K562 (cell line): ENCODE measurements around the gene CALM3. TPM values are rescaled to one million over a fixed set of nuclear protein-coding genes. Genes with fewer than 3 reads are reported as not detected.

ENCODE experiments used
- ATAC-seq: fragments of 200-7000 bp; cut with Tn5 transposase; 3 replicates; pipeline ENCODE4 v1.9.1; 2020; ENCODE audit warnings: moderate library complexity
- BruUV-seq: library from RNA; stranded (reverse); fragments of 400-500 nt; replicated peaks from 2 replicates; lab custom pipeline; 2021; lab: Mats Ljungman, UMichigan
- CTCF ChIA-PET: fragments of 300-600 bp; formaldehyde crosslinking; extraction: SDS; loops from one replicate; lab custom pipeline; 2021; ENCODE audit warnings: low intra/inter-chr PET ratio; lab: Yijun Ruan, JAX
- POLR2A ChIA-PET: fragments of 300-600, 350-650 bp; sonication (Branson Sonifier 250); formaldehyde crosslinking; extraction: SDS; loops from one replicate; lab custom pipeline; 2021; ENCODE audit warnings: antibody characterized with exemption, inconsistent platforms; lab: Yijun Ruan, JAX
- DNase-seq, 4 experiments: peaks; one replicate each; pipeline versions ENCODE4 v3.0.0 to v3.0.0-alpha.2; 2011 to 2018; ENCODE audit warnings: low spot score in 3 of 4, mixed read lengths in 3 of 4; ENCODE audit errors: extremely low read depth in 1 of 4
- FAIRE-seq: peaks from 2 replicates; lab custom pipeline; 2011; peaks lifted over from hg19 to GRCh38; lab: Jason Lieb, UNC
- H2AFZ ChIP-seq: 2 replicates; pipeline ENCODE4 v1.6.0; 2011; ENCODE audit warnings: low read depth, low read length, control low read depth, inconsistent platforms
- H3K27ac ChIP-seq: fragments of 200-600 bp; 3 replicates; pipeline ENCODE4 v1.8.0; 2011; ENCODE audit warnings: low read depth, mild to moderate bottlenecking, control low read depth, inconsistent platforms, low read length, moderate library complexity, mixed read lengths; ENCODE audit errors: extremely low read depth
- H3K27me3 ChIP-seq, 2 experiments: fragments of 300-600 bp in 1 of 2; 2 replicates in 1 of 2; 3 replicates in 1 of 2; pipeline versions ENCODE4 v1.6.0 to v1.8.0; 2011; ENCODE audit warnings: inconsistent platforms in 2 of 2, low read length in 2 of 2, mild to moderate bottlenecking in 1 of 2, mixed read lengths in 1 of 2, moderate library complexity in 1 of 2; ENCODE audit not compliant: control insufficient read depth in 2 of 2, insufficient read depth in 2 of 2
- H3K36me3 ChIP-seq: fragments of 300-600 bp; 3 replicates; pipeline ENCODE4 v1.8.0; 2011; ENCODE audit warnings: mild to moderate bottlenecking, low read length, inconsistent platforms; ENCODE audit not compliant: control insufficient read depth, insufficient read depth
- H3K4me1 ChIP-seq, 2 experiments: fragments of 200-600 bp in 1 of 2; replicated peaks in 1 of 2; 2 replicates in 1 of 2; 3 replicates in 1 of 2; pipeline versions ENCODE4 v1.5.1 to v1.8.0; 2011; ENCODE audit warnings: inconsistent platforms in 2 of 2, low read length in 2 of 2, mild to moderate bottlenecking in 1 of 2, mixed read lengths in 1 of 2, moderate library complexity in 1 of 2; ENCODE audit not compliant: control insufficient read depth in 2 of 2, insufficient read depth in 2 of 2
- H3K4me2 ChIP-seq: 2 replicates; pipeline ENCODE4 v1.6.1; 2011; ENCODE audit warnings: low read length, control low read depth, inconsistent platforms, mixed read lengths; ENCODE audit not compliant: insufficient read depth
- H3K4me3 ChIP-seq: fragments of 200-600 bp; sonication (generic), shearing (Covaris generic); 2 replicates; pipeline ENCODE4 v1.5.1; 2016; ENCODE audit warnings: control low read depth, inconsistent platforms
- H3K79me2 ChIP-seq: fragments of 200-600 bp; 3 replicates; pipeline ENCODE4 v1.8.0; 2011; ENCODE audit warnings: low read length, inconsistent platforms; ENCODE audit not compliant: control insufficient read depth, insufficient read depth
- H3K9ac ChIP-seq, 2 experiments: 2 replicates each; pipeline versions ENCODE4 v1.6.0 to v1.6.1; 2011; ENCODE audit warnings: low read depth in 2 of 2, low read length in 2 of 2, control low read depth in 1 of 2, inconsistent platforms in 1 of 2, mild to moderate bottlenecking in 1 of 2, mixed read lengths in 1 of 2; ENCODE audit not compliant: insufficient read depth in 1 of 2
- H3K9me1 ChIP-seq: one replicate; pipeline ENCODE4 v1.6.0; 2011; ENCODE audit warnings: inconsistent platforms, mild to moderate bottlenecking, low read length, moderate library complexity; ENCODE audit not compliant: control insufficient read depth, insufficient read depth
- H3K9me3 ChIP-seq: replicated peaks from 2 replicates; pipeline ENCODE4 v1.5.1; 2011; ENCODE audit warnings: low read depth, low read length, inconsistent platforms; ENCODE audit not compliant: control insufficient read depth, insufficient read depth
- H4K20me1 ChIP-seq: replicated peaks from 2 replicates; pipeline ENCODE4 v1.6.1; 2011; ENCODE audit warnings: low read length, inconsistent platforms, mixed read lengths; ENCODE audit not compliant: control insufficient read depth, insufficient read depth
- CBX3 ChIP-seq, 2 experiments: IDR thresholded peaks; 1 replicate in 1 of 2; 2 replicates in 1 of 2; pipeline ENCODE4 v1.6.1; 2012; ENCODE audit warnings: inconsistent platforms in 2 of 2, low read length in 2 of 2, borderline replicate concordance in 1 of 2, control low read depth in 1 of 2
- CREB3L1 ChIP-seq: fragments of 450-650 bp; IDR thresholded peaks from 2 replicates; pipeline ENCODE4 v1.6.1; 2014; ENCODE audit warnings: low read depth, mild to moderate bottlenecking, moderate library complexity, borderline replicate concordance
- ESRRA ChIP-seq: fragments of 450-650 bp; IDR thresholded peaks from 2 replicates; pipeline ENCODE4 v1.6.1; 2014; ENCODE audit warnings: low read depth, mild to moderate bottlenecking, moderate library complexity, borderline replicate concordance
- MAZ ChIP-seq, 2 experiments: fragments of 450-650 bp in 1 of 2; sonication (generic) in 1 of 2; formaldehyde crosslinking; IDR thresholded peaks in 1 of 2; conservative IDR thresholded peaks in 1 of 2; 2 replicates each; pipeline versions ENCODE4 v1.4.0 to v1.5.0; 2020; ENCODE audit warnings: mild to moderate bottlenecking in 1 of 2, missing genetic modification reagents in 1 of 2
- PTTG1 ChIP-seq: fragments of 450-650 bp; IDR thresholded peaks from 2 replicates; pipeline ENCODE4 v1.6.1; 2016; ENCODE audit warnings: low read depth, mild to moderate bottlenecking, missing genetic modification characterization, missing compliant biosample characterization
- RBFOX2 ChIP-seq: fragments of 200-400 bp; formaldehyde crosslinking; IDR thresholded peaks from 2 replicates; pipeline ENCODE4 v1.6.1; 2017; ENCODE audit warnings: low read depth, mild to moderate bottlenecking, low read length, moderate library complexity
- SMAD1 ChIP-seq: fragments of 150-350 bp; IDR thresholded peaks from 2 replicates; pipeline ENCODE4 v1.6.1; 2014; ENCODE audit warnings: low read length, low read depth; ENCODE audit not compliant: partially characterized antibody
- SP1 ChIP-seq: sonication (generic); formaldehyde crosslinking; IDR thresholded peaks from 2 replicates; pipeline ENCODE4 v1.8.1; 2022; ENCODE audit warnings: mild to moderate bottlenecking, missing genetic modification reagents
- ZNF507 ChIP-seq: conservative IDR thresholded peaks from 2 replicates; pipeline ENCODE4 v1.6.1; 2017; ENCODE audit warnings: missing genetic modification characterization, missing compliant biosample characterization
- WGBS: fragments of 100-300 bp; shearing (Covaris generic); methylation state at CpG from one replicate; pipeline ENCODE4 v1.1.6; 2016; ENCODE audit warnings: low coverage, mixed read lengths; ENCODE audit not compliant: insufficient coverage; ENCODE audit errors: missing lambda C conversion rate; 5-methylcytosine and 5-hydroxymethylcytosine counted together
- in situ Hi-C: fragments of 300-500 bp; cut with MboI; formaldehyde crosslinking; loops from 4 replicates; pipeline ENCODE4 v1.15.0; 2018; ENCODE audit warnings: inconsistent platforms, mixed read lengths
- intact Hi-C: fragments of 100-400 bp; cut with micrococcal nuclease; formaldehyde crosslinking; loops from 2 replicates; pipeline ENCODE4 v1.14.2; 2022
- polyA plus RNA-seq, 8 experiments: library from polyadenylated mRNA; depleted of rRNA in 4 of 8; stranded (reverse) in 5 of 8; unstranded in 3 of 8; fragments of >200 nt; fragmentation: Nextera tagmentation in 2 of 8; fragmentation: Illumina TruSeq in 1 of 8; extraction: Ambion mirVana in 2 of 8; extraction: Trizol in 1 of 8; gene quantifications; 2 replicates each; pipeline versions ENCODE4 v1.2.1 to v1.2.3, GENCODE V29; 2011 to 2014; ENCODE audit warnings: inconsistent platforms in 1 of 8, missing spikeins in 1 of 8
- total RNA-seq, 7 experiments: library from RNA; depleted of rRNA in 6 of 7; stranded (reverse); fragments of >200 nt in 6 of 7; fragmentation: Illumina TruSeq in 2 of 7; extraction: Trizol in 2 of 7; gene quantifications; 2 replicates each; pipeline versions ENCODE4 v1.2.1 to v1.2.3, GENCODE V29; 2011 to 2021; ENCODE audit warnings: low replicate concordance in 1 of 7
- TF ChIP-seq, protein P1 (sequence below), 3 experiments: IDR thresholded peaks in 2 of 3; conservative IDR thresholded peaks in 1 of 3; 2 replicates each; pipeline ENCODE4 v1.5.1; 2011 to 2012; ENCODE audit warnings: low read length in 3 of 3, mild to moderate bottlenecking in 3 of 3, control low read depth in 2 of 3, improper control_type of control experiment in 1 of 3, inconsistent platforms in 1 of 3, low read depth in 1 of 3, mixed read lengths in 1 of 3, moderate library complexity in 1 of 3; ENCODE audit not compliant: insufficient read depth in 2 of 3
- TF ChIP-seq, protein P2 (sequence below): fragments of 250-450 bp; sonication (Bioruptor Pico); IDR thresholded peaks from 2 replicates; pipeline ENCODE4 v1.5.0; 2022; ENCODE audit warnings: mild to moderate bottlenecking

CALM3 gene
- total and polyA plus RNA-seq, 9 of the 15 experiments (the other 6 are each of a cell fraction or from before 2014, with no cell fraction given), result 34.6 to 350 (median 156) TPM

GRCh38 chr19:46604781-46605355 lies 3.7 kb downstream of the CALM3 start:
- ChIA-PET CTCF (no interaction called here), POLR2A (interaction anchor here (0.7 kb wide), 1 partner anchor 618 kb away, joined by 4 read pairs; no protein-coding TSS in a partner anchor)
- H4K20me1 ChIP-seq, result peaks cover 35% of the 10 kb centered on the region
- H3K4me3 ChIP-seq, result no peak overlapping the region
- BruUV-seq, result no TSS peak
- no peaks in the 10 kb centered on the region for H3K27me3 ChIP-seq
- WGBS, result 90% methylated on average over 11 of the region's 13 CpGs
- TF ChIP-seq ZNF507 (tag) (no peak), SP1 (CRISPR knock-in tag) (no peak), CBX3 (IDR thresholded peaks at IDR 0.05; ENCODE audit: borderline replicate concordance in 1 of 2, low read length in 2 of 2) (no peak), CREB3L1 (no peak), SMAD1 (no peak), PTTG1 (tag) (no peak), ESRRA (no peak), RBFOX2 (peak; percentile 35; the same call in 1 of the 2 replicates), MAZ (CRISPR knock-in tag; conservative IDR thresholded peaks at IDR 0.05 in 1 of 2, IDR thresholded peaks at IDR 0.05 in 1 of 2) (no peak)
- TF ChIP-seq, protein P1, sequence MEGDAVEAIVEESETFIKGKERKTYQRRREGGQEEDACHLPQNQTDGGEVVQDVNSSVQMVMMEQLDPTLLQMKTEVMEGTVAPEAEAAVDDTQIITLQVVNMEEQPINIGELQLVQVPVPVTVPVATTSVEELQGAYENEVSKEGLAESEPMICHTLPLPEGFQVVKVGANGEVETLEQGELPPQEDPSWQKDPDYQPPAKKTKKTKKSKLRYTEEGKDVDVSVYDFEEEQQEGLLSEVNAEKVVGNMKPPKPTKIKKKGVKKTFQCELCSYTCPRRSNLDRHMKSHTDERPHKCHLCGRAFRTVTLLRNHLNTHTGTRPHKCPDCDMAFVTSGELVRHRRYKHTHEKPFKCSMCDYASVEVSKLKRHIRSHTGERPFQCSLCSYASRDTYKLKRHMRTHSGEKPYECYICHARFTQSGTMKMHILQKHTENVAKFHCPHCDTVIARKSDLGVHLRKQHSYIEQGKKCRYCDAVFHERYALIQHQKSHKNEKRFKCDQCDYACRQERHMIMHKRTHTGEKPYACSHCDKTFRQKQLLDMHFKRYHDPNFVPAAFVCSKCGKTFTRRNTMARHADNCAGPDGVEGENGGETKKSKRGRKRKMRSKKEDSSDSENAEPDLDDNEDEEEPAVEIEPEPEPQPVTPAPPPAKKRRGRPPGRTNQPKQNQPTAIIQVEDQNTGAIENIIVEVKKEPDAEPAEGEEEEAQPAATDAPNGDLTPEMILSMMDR (IDR thresholded peaks at IDR 0.05 in 2 of 3, conservative IDR thresholded peaks at IDR 0.05 in 1 of 3; ENCODE audit: insufficient read depth in 2 of 3, low read depth in 1 of 3, low read length in 3 of 3), result 0 out of 6 replicates have a peak, but pooled peaks of 1 of the 3 experiments have one; percentile 4
- TF ChIP-seq, protein P2, sequence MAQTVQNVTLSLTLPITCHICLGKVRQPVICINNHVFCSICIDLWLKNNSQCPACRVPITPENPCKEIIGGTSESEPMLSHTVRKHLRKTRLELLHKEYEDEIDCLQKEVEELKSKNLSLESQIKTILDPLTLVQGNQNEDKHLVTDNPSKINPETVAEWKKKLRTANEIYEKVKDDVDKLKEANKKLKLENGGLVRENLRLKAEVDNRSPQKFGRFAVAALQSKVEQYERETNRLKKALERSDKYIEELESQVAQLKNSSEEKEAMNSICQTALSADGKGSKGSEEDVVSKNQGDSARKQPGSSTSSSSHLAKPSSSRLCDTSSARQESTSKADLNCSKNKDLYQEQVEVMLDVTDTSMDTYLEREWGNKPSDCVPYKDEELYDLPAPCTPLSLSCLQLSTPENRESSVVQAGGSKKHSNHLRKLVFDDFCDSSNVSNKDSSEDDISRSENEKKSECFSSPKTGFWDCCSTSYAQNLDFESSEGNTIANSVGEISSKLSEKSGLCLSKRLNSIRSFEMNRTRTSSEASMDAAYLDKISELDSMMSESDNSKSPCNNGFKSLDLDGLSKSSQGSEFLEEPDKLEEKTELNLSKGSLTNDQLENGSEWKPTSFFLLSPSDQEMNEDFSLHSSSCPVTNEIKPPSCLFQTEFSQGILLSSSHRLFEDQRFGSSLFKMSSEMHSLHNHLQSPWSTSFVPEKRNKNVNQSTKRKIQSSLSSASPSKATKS (CRISPR knock-in tag), result no peak
- no peaks in the 10 kb centered on the region for H3K9me1 ChIP-seq
- no peak overlapping the region for H3K4me2 ChIP-seq
- FAIRE-seq (no peak), DNase-seq (peak in 2 of 4 experiments; percentile 10 to 14), ATAC-seq (no peak)
- H3K79me2 ChIP-seq, result peaks cover 49% of the 10 kb centered on the region
- intact Hi-C loops (no loop called here), in situ Hi-C loops (no loop called here)
- H2AFZ ChIP-seq, result no peak overlapping the region
- H3K9me3 ChIP-seq, result peaks cover 4% of the 10 kb centered on the region; the same call in 1 of the 2 replicates
- H3K36me3 ChIP-seq, result peaks cover 71% of the 10 kb centered on the region; the same call in 2 of the 3 replicates
- H3K9ac ChIP-seq, result peak overlapping the region in 1 of 2 experiments; percentile 75; a peak in 1 of 4 replicates
- no peak overlapping the region for H3K27ac ChIP-seq
- peaks cover 15 to 48% of the 10 kb centered on the region in 2 experiments; a peak in 4 of 5 replicates for H3K4me1 ChIP-seq
